ENCODE measurements around the gene COL4A4.

Gene COL4A4

DNA sequence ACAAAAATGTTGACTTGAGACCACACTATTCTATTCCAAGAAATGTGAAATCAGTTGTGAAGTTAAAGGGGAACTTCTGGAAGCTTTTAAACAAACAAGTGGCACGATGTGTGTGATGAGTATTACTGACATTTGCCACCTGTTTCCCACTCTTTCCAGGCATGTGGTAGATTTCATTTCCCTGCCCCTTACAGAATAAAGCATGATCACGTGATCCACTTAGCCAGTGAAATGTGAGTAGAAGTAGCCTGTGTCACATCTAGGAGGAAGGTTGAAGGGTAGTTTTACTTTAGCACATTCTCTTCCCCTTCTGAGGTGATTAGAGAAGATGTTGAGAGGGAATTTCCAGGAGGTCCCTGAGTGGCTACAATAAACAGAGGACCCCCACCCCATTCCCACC is 3.8 kb downstream of the COL4A4 start:
- no peaks in the 10 kb centered on the region for H3K9me3 ChIP-seq (replicated peaks; ENCODE audit: insufficient read depth, low read length)
- peaks cover 20% of the 10 kb centered on the region for H3K4me1 ChIP-seq (ENCODE audit: low read length)
- TF ChIP-seq EZH2phosphoT487 (IDR thresholded peaks at IDR 0.05; ENCODE audit: low read length) (no peak), EZH2 (optimal IDR thresholded peaks at IDR 0.05; ENCODE audit: low read depth, low read length) (no peak)
- H3K79me2 ChIP-seq (ENCODE audit: low read length): peaks cover 38% of the 10 kb centered on the region
- H3K27ac ChIP-seq (ENCODE audit: low read length): no peak overlapping the region
- no peak overlapping the region for H3K9ac ChIP-seq (ENCODE audit: low read length)
- no peaks in the 10 kb centered on the region for H3K9me2 ChIP-seq (replicated peaks; ENCODE audit: insufficient read depth, low read length)
- H3K27me3 ChIP-seq (replicated peaks; ENCODE audit: insufficient read depth, low read length): no peaks in the 10 kb centered on the region
- H4K20me1 ChIP-seq (ENCODE audit: insufficient read depth, low read length): no peaks in the 10 kb centered on the region
- no peak overlapping the region for H2AFZ ChIP-seq (ENCODE audit: low read length)
- H3K4me2 ChIP-seq (ENCODE audit: low read depth, low read length): no peak overlapping the region
- peaks cover 22% of the 10 kb centered on the region for H3F3A ChIP-seq (ENCODE audit: insufficient read depth, low read length)
- no peak for DNase-seq
- no peaks in the 10 kb centered on the region for H3K36me3 ChIP-seq (replicated peaks; ENCODE audit: insufficient read depth, low read length)
- H3K4me3 ChIP-seq (ENCODE audit: low read length): no peak overlapping the region

DNA sequence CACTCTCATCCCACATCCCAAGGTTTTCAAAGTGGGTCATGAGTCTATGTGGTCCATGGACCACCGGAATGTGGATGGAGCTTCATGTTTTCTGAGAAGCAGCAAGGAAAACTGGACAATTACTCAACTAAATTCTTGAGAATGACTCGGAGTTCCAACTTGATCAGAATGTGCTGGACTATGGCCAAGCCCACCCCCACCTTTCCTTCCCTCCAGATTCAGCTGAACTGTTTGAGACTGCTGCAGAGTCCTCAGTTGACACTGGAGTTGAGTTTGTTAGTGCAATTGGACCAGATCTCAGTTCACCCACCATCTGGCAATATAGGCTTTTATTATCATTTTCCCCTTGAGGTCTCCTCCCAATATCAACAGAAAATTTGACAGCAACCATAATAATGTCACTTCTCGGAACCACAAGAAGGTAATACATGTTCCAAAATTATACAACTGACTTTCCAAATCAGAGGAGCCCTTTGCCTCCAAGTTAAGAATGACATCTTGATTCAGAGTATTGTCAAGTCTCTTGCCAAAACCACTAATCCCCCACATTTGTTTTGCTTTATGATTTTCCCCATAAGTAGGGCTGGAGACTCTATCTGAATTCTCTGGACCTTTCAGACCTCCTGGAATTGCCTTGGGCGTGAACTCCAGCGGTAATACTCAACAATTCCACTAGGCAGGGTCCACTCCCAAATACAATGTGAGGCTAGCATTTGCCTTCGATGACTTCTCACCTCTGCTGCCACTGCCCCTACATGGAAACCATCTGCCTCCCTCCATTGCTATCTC is 8.8 kb downstream of the COL4A4 start:
- DNase-seq: no peak
- no peak overlapping the region for H3K9ac ChIP-seq (ENCODE audit: low read length)
- no peak overlapping the region for H2AFZ ChIP-seq (ENCODE audit: low read length)

DNA sequence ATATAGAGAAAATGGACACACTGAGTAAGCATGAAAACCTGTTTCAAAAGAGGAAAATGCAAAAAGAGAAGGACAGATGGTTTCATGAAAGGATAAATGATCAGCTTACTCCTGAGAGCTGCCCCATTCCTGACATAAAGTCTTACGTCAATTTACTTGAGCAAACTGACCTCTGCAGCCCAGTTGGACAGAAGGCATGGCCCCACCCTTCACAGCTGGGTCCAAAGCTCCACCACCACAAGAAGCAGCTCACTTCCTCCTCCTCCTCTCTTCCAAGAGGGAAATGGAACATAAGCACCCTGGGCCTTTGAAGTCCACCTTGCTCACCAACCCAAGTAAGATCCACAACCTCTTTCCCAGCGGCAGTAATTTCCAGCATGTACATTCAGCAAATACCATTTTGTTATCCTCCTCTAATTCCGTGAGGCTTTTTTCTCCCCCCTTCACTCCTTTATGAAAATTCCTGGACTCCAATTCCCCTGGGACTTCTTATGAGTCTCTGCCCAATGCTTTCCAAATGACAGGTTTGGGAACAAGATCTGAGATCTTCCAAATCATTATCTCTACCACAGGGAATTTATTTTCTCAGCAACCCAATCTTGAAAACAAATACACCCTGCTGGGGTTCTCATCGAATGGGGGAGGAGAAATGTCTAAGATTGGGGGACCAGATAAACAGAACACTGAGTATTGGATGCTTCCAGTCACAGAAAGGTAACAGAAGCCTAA is 10.1 kb downstream of the COL4A4 start:
- Histone ChIP-seq H3K4me2 (ENCODE audit: low read depth, low read length) (no peak overlapping the region), H3K36me3 (replicated peaks; ENCODE audit: insufficient read depth, low read length) (no peaks in the 10 kb centered on the region), H3K27ac (ENCODE audit: low read length) (no peak overlapping the region), H3F3A (ENCODE audit: insufficient read depth, low read length) (no peaks in the 10 kb centered on the region), H4K20me1 (ENCODE audit: insufficient read depth, low read length) (no peaks in the 10 kb centered on the region), H3K4me3 (ENCODE audit: low read length) (no peak overlapping the region), H3K9ac (ENCODE audit: low read length) (no peak overlapping the region), H3K9me3 (replicated peaks; ENCODE audit: insufficient read depth, low read length) (no peaks in the 10 kb centered on the region), H3K27me3 (replicated peaks; ENCODE audit: insufficient read depth, low read length) (no peaks in the 10 kb centered on the region), H3K4me1 (ENCODE audit: low read length) (no peaks in the 10 kb centered on the region), H3K9me2 (replicated peaks; ENCODE audit: insufficient read depth, low read length) (no peaks in the 10 kb centered on the region), H3K79me2 (ENCODE audit: low read length) (peaks cover 17% of the 10 kb centered on the region), H2AFZ (ENCODE audit: low read length) (no peak overlapping the region)
- TF ChIP-seq EZH2 (optimal IDR thresholded peaks at IDR 0.05; ENCODE audit: low read depth, low read length): no peak
- TF ChIP-seq, protein P1, sequence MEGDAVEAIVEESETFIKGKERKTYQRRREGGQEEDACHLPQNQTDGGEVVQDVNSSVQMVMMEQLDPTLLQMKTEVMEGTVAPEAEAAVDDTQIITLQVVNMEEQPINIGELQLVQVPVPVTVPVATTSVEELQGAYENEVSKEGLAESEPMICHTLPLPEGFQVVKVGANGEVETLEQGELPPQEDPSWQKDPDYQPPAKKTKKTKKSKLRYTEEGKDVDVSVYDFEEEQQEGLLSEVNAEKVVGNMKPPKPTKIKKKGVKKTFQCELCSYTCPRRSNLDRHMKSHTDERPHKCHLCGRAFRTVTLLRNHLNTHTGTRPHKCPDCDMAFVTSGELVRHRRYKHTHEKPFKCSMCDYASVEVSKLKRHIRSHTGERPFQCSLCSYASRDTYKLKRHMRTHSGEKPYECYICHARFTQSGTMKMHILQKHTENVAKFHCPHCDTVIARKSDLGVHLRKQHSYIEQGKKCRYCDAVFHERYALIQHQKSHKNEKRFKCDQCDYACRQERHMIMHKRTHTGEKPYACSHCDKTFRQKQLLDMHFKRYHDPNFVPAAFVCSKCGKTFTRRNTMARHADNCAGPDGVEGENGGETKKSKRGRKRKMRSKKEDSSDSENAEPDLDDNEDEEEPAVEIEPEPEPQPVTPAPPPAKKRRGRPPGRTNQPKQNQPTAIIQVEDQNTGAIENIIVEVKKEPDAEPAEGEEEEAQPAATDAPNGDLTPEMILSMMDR (IDR thresholded peaks at IDR 0.05; ENCODE audit: low read length): no peak
- TF ChIP-seq EZH2phosphoT487 (IDR thresholded peaks at IDR 0.05; ENCODE audit: low read length): no peak
- DNase-seq: no peak

More for the DNA sequence above, 8.8 kb downstream of the COL4A4 start:
- H3K9me2 ChIP-seq (replicated peaks; ENCODE audit: insufficient read depth, low read length): no peaks in the 10 kb centered on the region
- no peaks in the 10 kb centered on the region for H3K36me3 ChIP-seq (replicated peaks; ENCODE audit: insufficient read depth, low read length)
- no peak overlapping the region for H3K27ac ChIP-seq (ENCODE audit: low read length)
- no peak overlapping the region for H3K4me3 ChIP-seq (ENCODE audit: low read length)
- no peaks in the 10 kb centered on the region for H3K27me3 ChIP-seq (replicated peaks; ENCODE audit: insufficient read depth, low read length)
- H3K79me2 ChIP-seq (ENCODE audit: low read length): peaks cover 20% of the 10 kb centered on the region
- no peaks in the 10 kb centered on the region for H3K4me1 ChIP-seq (ENCODE audit: low read length)
- no peaks in the 10 kb centered on the region for H3F3A ChIP-seq (ENCODE audit: insufficient read depth, low read length)
- H3K4me2 ChIP-seq (ENCODE audit: low read depth, low read length): no peak overlapping the region
- no peaks in the 10 kb centered on the region for H3K9me3 ChIP-seq (replicated peaks; ENCODE audit: insufficient read depth, low read length)
- no peaks in the 10 kb centered on the region for H4K20me1 ChIP-seq (ENCODE audit: insufficient read depth, low read length)
- TF ChIP-seq EZH2 (optimal IDR thresholded peaks at IDR 0.05; ENCODE audit: low read depth, low read length): no peak
- TF ChIP-seq, protein P1 (IDR thresholded peaks at IDR 0.05; ENCODE audit: low read length): no peak
- no peak for TF ChIP-seq EZH2phosphoT487 (IDR thresholded peaks at IDR 0.05; ENCODE audit: low read length)
